HepG2 (cell line): ENCODE data around the gene SLC35G2. TPM values are rescaled to one million over a fixed set of nuclear protein-coding genes. Genes with fewer than 3 reads are reported as not detected.

Experiments used
- ATAC-seq: fragments of 200-7000 bp; cut with Tn5 transposase; 3 replicates; pipeline ENCODE4 v1.9.1; 2020; ENCODE audit warnings: mild to moderate bottlenecking, moderate library complexity
- BruUV-seq: library from RNA; stranded (reverse); fragments of 400-500 nt; replicated peaks from 2 replicates; lab custom pipeline; 2021; lab: Mats Ljungman, UMichigan
- CTCF ChIA-PET: fragments of 300-600 bp; formaldehyde crosslinking; extraction: SDS; loops from one replicate; lab custom pipeline; 2021; ENCODE audit warnings: low total read pairs, inconsistent platforms, low intra/inter-chr PET ratio; lab: Yijun Ruan, JAX
- POLR2A ChIA-PET: fragments of 350-600 bp; sonication (Branson Sonifier 250); formaldehyde crosslinking; loops from one replicate; lab custom pipeline; 2020; ENCODE audit warnings: antibody characterized with exemption, inconsistent platforms; lab: Yijun Ruan, JAX
- DNase-seq: peaks from one replicate; pipeline ENCODE4 v3.0.0-alpha.2; 2015; ENCODE audit warnings: low spot score
- FAIRE-seq: peaks from 3 replicates; lab custom pipeline; 2011; peaks lifted over from hg19 to GRCh38; lab: Jason Lieb, UNC
- H2AFZ ChIP-seq: one replicate; pipeline ENCODE4 v1.6.1; 2011; ENCODE audit warnings: low read length, inconsistent platforms
- H3K27ac ChIP-seq: fragments of 300-600 bp; 3 replicates; pipeline ENCODE4 v1.8.0; 2011; ENCODE audit warnings: mixed run types, mild to moderate bottlenecking, mixed read lengths, low read length, inconsistent platforms; ENCODE audit not compliant: insufficient read depth; ENCODE audit errors: extremely low read length
- H3K27me3 ChIP-seq, 2 experiments: fragments of 200-600 bp in 1 of 2; 2 replicates in 1 of 2; 3 replicates in 1 of 2; pipeline versions ENCODE4 v1.6.0 to v1.8.0; 2011; ENCODE audit warnings: low read length in 2 of 2, mild to moderate bottlenecking in 2 of 2, moderate library complexity in 2 of 2, inconsistent platforms in 1 of 2; ENCODE audit not compliant: insufficient read depth in 2 of 2, control insufficient read depth in 1 of 2
- H3K36me3 ChIP-seq, 2 experiments: fragments of 200-600 bp in 1 of 2; replicated peaks in 1 of 2; 2 replicates in 1 of 2; 3 replicates in 1 of 2; pipeline versions ENCODE4 v1.5.1 to v1.8.0; 2011; ENCODE audit warnings: low read length in 2 of 2, inconsistent platforms in 1 of 2; ENCODE audit not compliant: insufficient read depth in 2 of 2, control insufficient read depth in 1 of 2
- H3K4me1 ChIP-seq: 2 replicates; pipeline ENCODE4 v1.5.1; 2012; ENCODE audit warnings: low read length, inconsistent platforms; ENCODE audit not compliant: insufficient read depth
- H3K4me2 ChIP-seq: 2 replicates; pipeline ENCODE4 v1.6.0; 2011; ENCODE audit warnings: low read depth, low read length, inconsistent platforms
- H3K4me3 ChIP-seq, 3 experiments: fragments of 200-600 bp in 1 of 3; sonication (generic), shearing (Covaris generic) in 1 of 3; replicated peaks in 1 of 3; 2 replicates each; pipeline ENCODE4 v1.5.1; 2011 to 2016; ENCODE audit warnings: low read length in 3 of 3, inconsistent platforms in 2 of 3, low read depth in 2 of 3, mild to moderate bottlenecking in 2 of 3, control low read depth in 1 of 3, mixed read lengths in 1 of 3; ENCODE audit not compliant: insufficient read depth in 1 of 3
- H3K79me2 ChIP-seq: one replicate; pipeline ENCODE4 v1.6.1; 2011; ENCODE audit warnings: low read length, inconsistent platforms; ENCODE audit not compliant: insufficient read depth
- H3K9ac ChIP-seq: 2 replicates; pipeline ENCODE4 v1.6.0; 2011; ENCODE audit warnings: mild to moderate bottlenecking, low read depth, low read length, inconsistent platforms; ENCODE audit not compliant: insufficient read depth
- H3K9me3 ChIP-seq: 2 replicates; pipeline ENCODE4 v1.5.1; 2012; ENCODE audit warnings: mild to moderate bottlenecking, low read length
- H4K20me1 ChIP-seq: 2 replicates; pipeline ENCODE4 v1.6.0; 2011; ENCODE audit warnings: inconsistent platforms, mild to moderate bottlenecking, low read length, moderate library complexity; ENCODE audit not compliant: insufficient read depth
- CHD2 ChIP-seq: IDR thresholded peaks from 2 replicates; pipeline ENCODE4 v1.6.1; 2011; ENCODE audit warnings: low read depth, low read length, improper control_type of control experiment
- GZF1 ChIP-seq: sonication (generic); formaldehyde crosslinking; IDR thresholded peaks from 2 replicates; pipeline ENCODE4 v1.5.1; 2020; ENCODE audit warnings: mild to moderate bottlenecking, missing genetic modification reagents
- NFE2L2 ChIP-seq: fragments of 150-350 bp; IDR thresholded peaks from 2 replicates; pipeline ENCODE4 v1.6.1; 2014; ENCODE audit warnings: low read length
- PAF1 ChIP-seq: IDR thresholded peaks from 2 replicates; pipeline ENCODE4 v1.6.1; 2016; ENCODE audit warnings: missing genetic modification reagents, missing compliant biosample characterization
- PLRG1 ChIP-seq: fragments of 450-650 bp; conservative IDR thresholded peaks from 2 replicates; pipeline ENCODE4 v1.6.1; 2016
- PTBP1 ChIP-seq: fragments of 200-400 bp; formaldehyde crosslinking; IDR thresholded peaks from 2 replicates; pipeline ENCODE4 v1.6.1; 2018; ENCODE audit warnings: low read length, low read depth; ENCODE audit not compliant: poor library complexity, severe bottlenecking
- RFX1 ChIP-seq: fragments of 450-650 bp; IDR thresholded peaks from 2 replicates; pipeline ENCODE4 v1.6.1; 2017
- RFX5 ChIP-seq: IDR thresholded peaks from 2 replicates; pipeline ENCODE4 v1.6.1; 2011; ENCODE audit warnings: low read depth, low read length, improper control_type of control experiment
- YEATS2 ChIP-seq: sonication (generic); formaldehyde crosslinking; IDR thresholded peaks from 2 replicates; pipeline ENCODE4 v1.4.0; 2020; ENCODE audit warnings: missing genetic modification reagents, borderline replicate concordance
- ZNF251 ChIP-seq: sonication (generic); formaldehyde crosslinking; IDR thresholded peaks from 2 replicates; pipeline ENCODE4 v1.9.0; 2021; ENCODE audit warnings: mild to moderate bottlenecking, missing genetic modification reagents
- ZNF337 ChIP-seq: sonication (generic); formaldehyde crosslinking; IDR thresholded peaks from 2 replicates; pipeline ENCODE4 v1.5.1; 2020; ENCODE audit warnings: missing genetic modification reagents, low read depth, mild to moderate bottlenecking, borderline replicate concordance
- ZNF567 ChIP-seq: sonication (generic); formaldehyde crosslinking; IDR thresholded peaks from 2 replicates; pipeline ENCODE4 v1.8.1; 2023; ENCODE audit warnings: mild to moderate bottlenecking, missing genetic modification reagents, borderline replicate concordance
- WGBS: methylation state at CpG from one replicate; pipeline ENCODE4 v1.1.6; 2017; ENCODE audit warnings: low lambda C conversion rate; 5-methylcytosine and 5-hydroxymethylcytosine counted together
- in situ Hi-C: cut with HindIII; loops from 2 replicates; pipeline ENCODE4 v1.10.0; 2017; ENCODE audit warnings: low pct_unique_long_range_greater_than_20kb; ENCODE audit not compliant: extremely low pct_ligation_motif_present
- intact Hi-C: fragments of 100-400 bp; cut with micrococcal nuclease; formaldehyde crosslinking; loops from one replicate; pipeline ENCODE4 v1.10.0; 2022; ENCODE audit not compliant: unreplicated experiment
- polyA plus RNA-seq, 8 experiments: library from polyadenylated mRNA; depleted of rRNA in 3 of 8; stranded (reverse) in 7 of 8; unstranded in 1 of 8; fragments of >200 nt; fragmentation: Illumina TruSeq in 4 of 8; extraction: Trizol in 4 of 8; gene quantifications; 2 replicates each; pipeline versions ENCODE4 v1.2.1 to v1.2.3, GENCODE V29; 2011 to 2016; ENCODE audit warnings: low read depth in 4 of 8, missing spikeins in 1 of 8, mixed read lengths in 1 of 8; ENCODE audit not compliant: insufficient read depth in 1 of 8
- total RNA-seq, 5 experiments: library from RNA; depleted of rRNA; stranded (reverse); fragments of >200 nt; fragmentation: Illumina TruSeq; extraction: Trizol; gene quantifications; 2 replicates each; pipeline ENCODE4 v1.2.3, GENCODE V29; 2016; ENCODE audit warnings: low read depth in 1 of 5
- TF ChIP-seq, protein P1 (sequence below): sonication (generic); formaldehyde crosslinking; IDR thresholded peaks from 2 replicates; pipeline ENCODE4 v1.8.1; 2023; ENCODE audit warnings: mild to moderate bottlenecking, missing genetic modification reagents
- TF ChIP-seq, protein P2 (sequence below): sonication (generic); formaldehyde crosslinking; IDR thresholded peaks from 2 replicates; pipeline ENCODE4 v1.4.0; 2020; ENCODE audit warnings: missing genetic modification reagents
- TF ChIP-seq, protein P3 (sequence below): sonication (generic); formaldehyde crosslinking; IDR thresholded peaks from 2 replicates; pipeline ENCODE4 v1.5.0; 2020; ENCODE audit warnings: mild to moderate bottlenecking, missing genetic modification reagents
- TF ChIP-seq, protein P4 (sequence below): IDR thresholded peaks from 2 replicates; pipeline ENCODE4 v1.6.1; 2016; ENCODE audit warnings: mild to moderate bottlenecking
- TF ChIP-seq, protein P5 (sequence below): IDR thresholded peaks from 2 replicates; pipeline ENCODE4 v1.6.1; 2016; ENCODE audit warnings: mild to moderate bottlenecking, missing biosample characterization, missing genetic modification reagents

The SLC35G2 gene
- total and polyA plus RNA-seq, 2 of the 13 experiments (the other 11 are each of a cell fraction or from before 2014, with no cell fraction given) = 7.6 to 10.3 TPM

DNA sequence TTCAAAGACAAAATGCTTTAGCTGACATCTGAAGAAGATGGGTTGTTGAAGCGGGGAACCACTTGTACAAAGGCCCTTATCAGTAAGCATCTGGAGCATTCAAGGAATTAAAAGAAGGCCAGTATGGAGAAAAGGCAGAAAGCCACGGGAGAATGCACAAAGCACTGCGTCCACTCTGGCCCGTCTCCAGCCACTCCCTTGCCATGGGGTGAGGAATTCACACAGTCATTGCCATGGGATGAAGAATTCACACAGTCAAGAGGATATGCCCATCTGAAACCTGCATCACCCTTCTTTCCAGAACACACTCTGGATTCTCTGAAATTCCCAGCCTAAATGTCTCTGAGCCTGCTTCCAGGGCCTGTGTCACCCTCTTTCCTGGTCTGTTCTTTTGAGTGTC is 40.1 kb upstream of the SLC35G2 start (continued):
- TF ChIP-seq ZNF567 (CRISPR knock-in tag) = no peak
- no peak for TF ChIP-seq PLRG1

DNA sequence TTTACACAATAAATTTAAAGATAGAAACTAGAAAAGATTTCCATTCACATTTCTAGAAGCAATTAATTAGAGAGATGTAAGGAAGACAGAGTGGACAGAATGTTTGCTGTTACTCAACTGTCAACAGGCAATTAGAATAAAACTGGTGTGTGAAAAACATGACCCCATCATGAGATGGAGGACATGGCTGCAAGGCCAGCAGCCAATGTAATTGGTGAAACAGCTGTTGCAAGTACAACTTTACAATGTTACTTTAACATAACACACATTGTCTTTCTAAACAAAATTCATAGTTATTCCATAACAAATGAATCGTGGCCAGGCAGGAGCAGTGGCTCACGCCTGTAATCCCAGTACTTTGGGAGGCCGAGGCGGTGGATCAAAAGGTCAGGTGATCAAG is 38.2 kb upstream of the SLC35G2 start:
- no peak for FAIRE-seq
- CTCF ChIA-PET = no interaction called here
- ATAC-seq = no peak
- H2AFZ ChIP-seq = no peak overlapping the region
- POLR2A ChIA-PET = no interaction called here
- no peak overlapping the region for H3K9ac ChIP-seq
- no peak overlapping the region for H3K4me3 ChIP-seq
- intact Hi-C loops = no loop called here
- no peak overlapping the region for H3K27ac ChIP-seq
- no peaks in the 10 kb centered on the region for H3K4me1 ChIP-seq
- no peaks in the 10 kb centered on the region for H4K20me1 ChIP-seq
- WGBS = 50% methylated on average over 4 of the region's 4 CpGs
- BruUV-seq = no TSS peak
- H3K27me3 ChIP-seq = no peaks in the 10 kb centered on the region
- no peaks in the 10 kb centered on the region for H3K36me3 ChIP-seq
- H3K79me2 ChIP-seq = no peaks in the 10 kb centered on the region
- in situ Hi-C loops = no loop called here
- H3K9me3 ChIP-seq = no peaks in the 10 kb centered on the region
- no peak for DNase-seq
- no peak overlapping the region for H3K4me2 ChIP-seq
- TF ChIP-seq CHD2 = no peak
- TF ChIP-seq, protein P1, sequence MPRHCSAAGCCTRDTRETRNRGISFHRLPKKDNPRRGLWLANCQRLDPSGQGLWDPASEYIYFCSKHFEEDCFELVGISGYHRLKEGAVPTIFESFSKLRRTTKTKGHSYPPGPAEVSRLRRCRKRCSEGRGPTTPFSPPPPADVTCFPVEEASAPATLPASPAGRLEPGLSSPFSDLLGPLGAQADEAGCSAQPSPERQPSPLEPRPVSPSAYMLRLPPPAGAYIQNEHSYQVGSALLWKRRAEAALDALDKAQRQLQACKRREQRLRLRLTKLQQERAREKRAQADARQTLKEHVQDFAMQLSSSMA (CRISPR knock-in tag) = no peak
- TF ChIP-seq, protein P2, sequence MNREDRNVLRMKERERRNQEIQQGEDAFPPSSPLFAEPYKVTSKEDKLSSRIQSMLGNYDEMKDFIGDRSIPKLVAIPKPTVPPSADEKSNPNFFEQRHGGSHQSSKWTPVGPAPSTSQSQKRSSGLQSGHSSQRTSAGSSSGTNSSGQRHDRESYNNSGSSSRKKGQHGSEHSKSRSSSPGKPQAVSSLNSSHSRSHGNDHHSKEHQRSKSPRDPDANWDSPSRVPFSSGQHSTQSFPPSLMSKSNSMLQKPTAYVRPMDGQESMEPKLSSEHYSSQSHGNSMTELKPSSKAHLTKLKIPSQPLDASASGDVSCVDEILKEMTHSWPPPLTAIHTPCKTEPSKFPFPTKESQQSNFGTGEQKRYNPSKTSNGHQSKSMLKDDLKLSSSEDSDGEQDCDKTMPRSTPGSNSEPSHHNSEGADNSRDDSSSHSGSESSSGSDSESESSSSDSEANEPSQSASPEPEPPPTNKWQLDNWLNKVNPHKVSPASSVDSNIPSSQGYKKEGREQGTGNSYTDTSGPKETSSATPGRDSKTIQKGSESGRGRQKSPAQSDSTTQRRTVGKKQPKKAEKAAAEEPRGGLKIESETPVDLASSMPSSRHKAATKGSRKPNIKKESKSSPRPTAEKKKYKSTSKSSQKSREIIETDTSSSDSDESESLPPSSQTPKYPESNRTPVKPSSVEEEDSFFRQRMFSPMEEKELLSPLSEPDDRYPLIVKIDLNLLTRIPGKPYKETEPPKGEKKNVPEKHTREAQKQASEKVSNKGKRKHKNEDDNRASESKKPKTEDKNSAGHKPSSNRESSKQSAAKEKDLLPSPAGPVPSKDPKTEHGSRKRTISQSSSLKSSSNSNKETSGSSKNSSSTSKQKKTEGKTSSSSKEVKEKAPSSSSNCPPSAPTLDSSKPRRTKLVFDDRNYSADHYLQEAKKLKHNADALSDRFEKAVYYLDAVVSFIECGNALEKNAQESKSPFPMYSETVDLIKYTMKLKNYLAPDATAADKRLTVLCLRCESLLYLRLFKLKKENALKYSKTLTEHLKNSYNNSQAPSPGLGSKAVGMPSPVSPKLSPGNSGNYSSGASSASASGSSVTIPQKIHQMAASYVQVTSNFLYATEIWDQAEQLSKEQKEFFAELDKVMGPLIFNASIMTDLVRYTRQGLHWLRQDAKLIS (CRISPR knock-in tag) = no peak
- TF ChIP-seq RFX1 = no peak
- TF ChIP-seq, protein P3, sequence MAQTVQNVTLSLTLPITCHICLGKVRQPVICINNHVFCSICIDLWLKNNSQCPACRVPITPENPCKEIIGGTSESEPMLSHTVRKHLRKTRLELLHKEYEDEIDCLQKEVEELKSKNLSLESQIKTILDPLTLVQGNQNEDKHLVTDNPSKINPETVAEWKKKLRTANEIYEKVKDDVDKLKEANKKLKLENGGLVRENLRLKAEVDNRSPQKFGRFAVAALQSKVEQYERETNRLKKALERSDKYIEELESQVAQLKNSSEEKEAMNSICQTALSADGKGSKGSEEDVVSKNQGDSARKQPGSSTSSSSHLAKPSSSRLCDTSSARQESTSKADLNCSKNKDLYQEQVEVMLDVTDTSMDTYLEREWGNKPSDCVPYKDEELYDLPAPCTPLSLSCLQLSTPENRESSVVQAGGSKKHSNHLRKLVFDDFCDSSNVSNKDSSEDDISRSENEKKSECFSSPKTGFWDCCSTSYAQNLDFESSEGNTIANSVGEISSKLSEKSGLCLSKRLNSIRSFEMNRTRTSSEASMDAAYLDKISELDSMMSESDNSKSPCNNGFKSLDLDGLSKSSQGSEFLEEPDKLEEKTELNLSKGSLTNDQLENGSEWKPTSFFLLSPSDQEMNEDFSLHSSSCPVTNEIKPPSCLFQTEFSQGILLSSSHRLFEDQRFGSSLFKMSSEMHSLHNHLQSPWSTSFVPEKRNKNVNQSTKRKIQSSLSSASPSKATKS (CRISPR knock-in tag) = no peak
- TF ChIP-seq, protein P4, sequence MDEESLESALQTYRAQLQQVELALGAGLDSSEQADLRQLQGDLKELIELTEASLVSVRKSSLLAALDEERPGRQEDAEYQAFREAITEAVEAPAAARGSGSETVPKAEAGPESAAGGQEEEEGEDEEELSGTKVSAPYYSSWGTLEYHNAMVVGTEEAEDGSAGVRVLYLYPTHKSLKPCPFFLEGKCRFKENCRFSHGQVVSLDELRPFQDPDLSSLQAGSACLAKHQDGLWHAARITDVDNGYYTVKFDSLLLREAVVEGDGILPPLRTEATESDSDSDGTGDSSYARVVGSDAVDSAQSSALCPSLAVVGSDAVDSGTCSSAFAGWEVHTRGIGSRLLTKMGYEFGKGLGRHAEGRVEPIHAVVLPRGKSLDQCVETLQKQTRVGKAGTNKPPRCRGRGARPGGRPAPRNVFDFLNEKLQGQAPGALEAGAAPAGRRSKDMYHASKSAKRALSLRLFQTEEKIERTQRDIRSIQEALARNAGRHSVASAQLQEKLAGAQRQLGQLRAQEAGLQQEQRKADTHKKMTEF (CRISPR knock-in tag) = no peak
- TF ChIP-seq, protein P5, sequence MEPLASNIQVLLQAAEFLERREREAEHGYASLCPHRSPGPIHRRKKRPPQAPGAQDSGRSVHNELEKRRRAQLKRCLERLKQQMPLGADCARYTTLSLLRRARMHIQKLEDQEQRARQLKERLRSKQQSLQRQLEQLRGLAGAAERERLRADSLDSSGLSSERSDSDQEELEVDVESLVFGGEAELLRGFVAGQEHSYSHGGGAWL (CRISPR knock-in tag) = no peak
- TF ChIP-seq ZNF251 (CRISPR knock-in tag) = no peak
- no peak for TF ChIP-seq ZNF337 (CRISPR knock-in tag)
- TF ChIP-seq GZF1 (CRISPR knock-in tag) = no peak
- TF ChIP-seq NFE2L2 = no peak
- TF ChIP-seq PAF1 (CRISPR knock-in tag) = no peak
- TF ChIP-seq RFX5 = no peak
- no peak for TF ChIP-seq YEATS2 (CRISPR knock-in tag)
- no peak for TF ChIP-seq PTBP1
